Epithelial cell of alveolus of lung (primary cell): ENCODE results near the gene NCBP1. TPM values are rescaled to one million over a fixed set of nuclear protein-coding genes. Genes with fewer than 3 reads are reported as not detected.

ENCODE experiments used
- total RNA-seq: library from RNA; depleted of rRNA; stranded (reverse); fragments of >200 nt; gene quantifications from 2 replicates; pipeline ENCODE4 v1.2.1, GENCODE V29; 2015

The NCBP1 gene
- 20.8 and 26.8 TPM in 2 replicates for total RNA-seq

GRCh38 chr9:97632985-97633858, at the start of gene NCBP1, which contains the start of gene TSTD2:
Gene NCBP1, plus strand, starts transcription at chr9:97633821. Its CDS starts 61 bp downstream, at chr9:97633882.
Gene TSTD2, minus strand, starts transcription at chr9:97633368. Its CDS starts 5,806 bp downstream, at chr9:97627562.

GRCh38 chr9:97696803-97697601, 63.4 kb downstream of the NCBP1 start, which contains the start of gene XPA:
Gene XPA, minus strand, starts transcription at chr9:97697340. Its CDS starts 48 bp downstream, at chr9:97697292.

Other genes with a start within 250 kb of the NCBP1 start
- gene TDRD7, start 221.7 kb upstream of the NCBP1 start, total RNA-seq, result 0.80 and 4.7 TPM in 2 replicates
- gene TMOD1, start 132.2 kb upstream of the NCBP1 start, total RNA-seq, result 0.26 and 1.5 TPM in 2 replicates
- gene TSTD2, start 453 bp upstream of the NCBP1 start, total RNA-seq, result 8.0 and 10.2 TPM in 2 replicates
- 4.4 and 7.2 TPM in 2 replicates for gene XPA, start 63.5 kb downstream of the NCBP1 start, total RNA-seq
- gene FOXE1, start 219.4 kb downstream of the NCBP1 start, total RNA-seq, result not detected in 2 replicates